HepG2 (cell line): Measurements from ENCODE around the gene RINL. TPM values are rescaled to one million over a fixed set of nuclear protein-coding genes. Genes with fewer than 3 reads are reported as not detected.
A peak's percentile ranks its signal among the peaks of the same experiment; 100 is the strongest.

Source experiments
- BHLHE40 ChIP-seq: IDR thresholded peaks from 2 replicates; pipeline ENCODE4 v1.6.1; 2011; ENCODE audit warnings: low read length, improper control_type of control experiment
- ELF3 ChIP-seq: IDR thresholded peaks from 2 replicates; pipeline ENCODE4 v1.6.1; 2016; ENCODE audit warnings: missing genetic modification reagents, missing compliant biosample characterization
- FLYWCH1 ChIP-seq: sonication (generic); formaldehyde crosslinking; IDR thresholded peaks from 2 replicates; pipeline ENCODE4 v1.8.1; 2023; ENCODE audit warnings: mild to moderate bottlenecking, missing genetic modification reagents
- HDAC2 ChIP-seq: sonication (generic); formaldehyde crosslinking; IDR thresholded peaks from 2 replicates; pipeline ENCODE4 v1.4.0; 2020; ENCODE audit warnings: missing genetic modification reagents
- HNRNPK ChIP-seq: fragments of 200-400 bp; formaldehyde crosslinking; IDR thresholded peaks from 2 replicates; pipeline ENCODE4 v1.6.1; 2018; ENCODE audit warnings: low read length, low read depth, moderate library complexity, mild to moderate bottlenecking; ENCODE audit not compliant: poor library complexity, severe bottlenecking
- MIER3 ChIP-seq: IDR thresholded peaks from 2 replicates; pipeline ENCODE4 v1.6.1; 2016; ENCODE audit warnings: missing compliant biosample characterization, borderline replicate concordance
- MTA1 ChIP-seq: sonication (generic); formaldehyde crosslinking; IDR thresholded peaks from 2 replicates; pipeline ENCODE4 v1.4.0; 2020; ENCODE audit warnings: missing genetic modification reagents, mild to moderate bottlenecking, borderline replicate concordance
- MXD4 ChIP-seq: IDR thresholded peaks from 2 replicates; pipeline ENCODE4 v1.6.1; 2016; ENCODE audit warnings: mild to moderate bottlenecking, missing biosample characterization, missing genetic modification reagents
- SP1 ChIP-seq, 2 experiments: fragments of 450-650 bp in 1 of 2; sonication (generic) in 1 of 2; formaldehyde crosslinking in 1 of 2; IDR thresholded peaks; 2 replicates each; pipeline versions ENCODE4 v1.4.0 to v1.6.1; 2016 to 2020; ENCODE audit warnings: missing genetic modification reagents in 1 of 2
- SP4 ChIP-seq: sonication (generic); formaldehyde crosslinking; IDR thresholded peaks from 2 replicates; pipeline ENCODE4 v1.8.1; 2023; ENCODE audit warnings: mild to moderate bottlenecking, missing genetic modification reagents
- TRAFD1 ChIP-seq: sonication (generic); formaldehyde crosslinking; IDR thresholded peaks from 2 replicates; pipeline ENCODE4 v1.5.1; 2020; ENCODE audit warnings: missing genetic modification reagents, mild to moderate bottlenecking, borderline replicate concordance
- ZFP37 ChIP-seq: sonication (generic); formaldehyde crosslinking; IDR thresholded peaks from 2 replicates; pipeline ENCODE4 v1.4.0; 2020; ENCODE audit warnings: missing genetic modification reagents, borderline replicate concordance
- ZNF232 ChIP-seq: sonication (generic); formaldehyde crosslinking; IDR thresholded peaks from 2 replicates; pipeline ENCODE4 v1.4.0; 2020; ENCODE audit warnings: missing genetic modification reagents, borderline replicate concordance
- ZNF280B ChIP-seq: sonication (generic); formaldehyde crosslinking; IDR thresholded peaks from 2 replicates; pipeline ENCODE4 v1.5.0; 2020; ENCODE audit warnings: missing genetic modification reagents, mild to moderate bottlenecking, borderline replicate concordance
- ZNF549 ChIP-seq: sonication (generic); formaldehyde crosslinking; IDR thresholded peaks from 2 replicates; pipeline ENCODE4 v1.5.0; 2020; ENCODE audit warnings: missing genetic modification reagents
- ZNF577 ChIP-seq: sonication (generic); formaldehyde crosslinking; IDR thresholded peaks from 2 replicates; pipeline ENCODE4 v1.4.0; 2020; ENCODE audit warnings: mild to moderate bottlenecking, low read depth, missing genetic modification reagents, borderline replicate concordance
- ZNF598 ChIP-seq: sonication (generic); formaldehyde crosslinking; IDR thresholded peaks from 2 replicates; pipeline ENCODE4 v1.5.1; 2020; ENCODE audit warnings: mild to moderate bottlenecking, missing genetic modification reagents, borderline replicate concordance
- ZNF609 ChIP-seq: sonication (generic); formaldehyde crosslinking; IDR thresholded peaks from 2 replicates; pipeline ENCODE4 v1.4.0; 2020; ENCODE audit warnings: mild to moderate bottlenecking, missing genetic modification reagents, borderline replicate concordance
- ZNF710 ChIP-seq: sonication (generic); formaldehyde crosslinking; IDR thresholded peaks from 2 replicates; pipeline ENCODE4 v1.5.0; 2020; ENCODE audit warnings: mild to moderate bottlenecking, missing genetic modification reagents, borderline replicate concordance
- polyA plus RNA-seq, 8 experiments: library from polyadenylated mRNA; depleted of rRNA in 3 of 8; stranded (reverse) in 7 of 8; unstranded in 1 of 8; fragments of >200 nt; fragmentation: Illumina TruSeq in 4 of 8; extraction: Trizol in 4 of 8; gene quantifications; 2 replicates each; pipeline versions ENCODE4 v1.2.1 to v1.2.3, GENCODE V29; 2011 to 2016; ENCODE audit warnings: low read depth in 4 of 8, missing spikeins in 1 of 8, mixed read lengths in 1 of 8; ENCODE audit not compliant: insufficient read depth in 1 of 8
- total RNA-seq, 5 experiments: library from RNA; depleted of rRNA; stranded (reverse); fragments of >200 nt; fragmentation: Illumina TruSeq; extraction: Trizol; gene quantifications; 2 replicates each; pipeline ENCODE4 v1.2.3, GENCODE V29; 2016; ENCODE audit warnings: low read depth in 1 of 5

Gene RINL
- total and polyA plus RNA-seq, 2 of the 13 experiments (the other 11 are each of a cell fraction or from before 2014, with no cell fraction given) = 11.4 to 18.0 TPM

GRCh38 chr19:38849147-38849859 lies 28.8 kb downstream of the RINL start (continued):
- TF ChIP-seq ZNF598 (CRISPR knock-in tag) (no peak), MIER3 (CRISPR knock-in tag) (no peak), BHLHE40 (peak; percentile 50; the same call in 1 of the 2 replicates), HNRNPK (no peak), ZNF549 (CRISPR knock-in tag) (no peak), SP4 (CRISPR knock-in tag) (no peak), ZNF577 (no peak), ZNF710 (CRISPR knock-in tag) (no peak), HDAC2 (CRISPR knock-in tag) (peak; percentile 58; the same call in 1 of the 2 replicates), SP1 (IDR thresholded peaks at IDR 0.05) (no peak), SP1 (CRISPR knock-in tag; IDR thresholded peaks at IDR 0.05) (no peak), ZFP37 (CRISPR knock-in tag) (peak; percentile 21; the same call in 1 of the 2 replicates), ELF3 (0 out of 2 replicates have a peak, but pooled peaks have one; percentile 12), ZNF280B (no peak), MTA1 (CRISPR knock-in tag) (no peak), MXD4 (no peak; the same call in 1 of the 2 replicates), FLYWCH1 (CRISPR knock-in tag) (no peak), TRAFD1 (CRISPR knock-in tag) (no peak), ZNF232 (no peak), ZNF609 (CRISPR knock-in tag) (0 out of 2 replicates have a peak, but pooled peaks have one; percentile 25)
